IMR-90 (cell line): ENCODE data around the gene KCTD16. TPM values are rescaled to one million over a fixed set of nuclear protein-coding genes. Genes with fewer than 3 reads are reported as not detected.
A peak's percentile ranks its signal among the peaks of the same experiment; 100 is the strongest.

Source experiments
- ATAC-seq: fragments of 200-7000 bp; cut with Tn5 transposase; 2 replicates; pipeline ENCODE4 v1.9.1; 2020; ENCODE audit warnings: low read depth, mild to moderate bottlenecking, moderate library complexity
- BruUV-seq: library from RNA; stranded (reverse); fragments of 400-500 nt; replicated peaks from 2 replicates; lab custom pipeline; 2021; lab: Mats Ljungman, UMichigan
- CTCF ChIA-PET: fragments of 300-600 bp; formaldehyde crosslinking; extraction: SDS; loops from one replicate; lab custom pipeline; 2021; ENCODE audit warnings: antibody characterized with exemption; lab: Yijun Ruan, JAX
- POLR2A ChIA-PET: fragments of 300-600 bp; sonication (Branson Sonifier 250); formaldehyde crosslinking; loops from one replicate; lab custom pipeline; 2022; ENCODE audit warnings: antibody characterized with exemption; ENCODE audit not compliant: unreplicated experiment; lab: Charles Lee
- DNase-seq: peaks from one replicate; pipeline ENCODE4 v3.0.0; 2013
- H2AFZ ChIP-seq: replicated peaks from 2 replicates; pipeline ENCODE3; 2013; ENCODE audit warnings: low read length, mild to moderate bottlenecking; ENCODE audit not compliant: poor library complexity
- H2AK5ac ChIP-seq: 2 replicates; pipeline ENCODE4 v1.6.1; 2013; ENCODE audit warnings: low read depth, low read length, inconsistent platforms
- H2AK9ac ChIP-seq: replicated peaks from 2 replicates; pipeline ENCODE3; 2013; ENCODE audit warnings: mild to moderate bottlenecking, low read depth, low read length, moderate library complexity; ENCODE audit not compliant: poor library complexity
- H2BK120ac ChIP-seq: 2 replicates; pipeline ENCODE4 v1.6.1; 2013; ENCODE audit warnings: low read depth, low read length, inconsistent platforms
- H2BK15ac ChIP-seq: 3 replicates; pipeline ENCODE4 v1.6.1; 2013; ENCODE audit warnings: low read depth, low read length, inconsistent platforms
- H2BK20ac ChIP-seq: 2 replicates; pipeline ENCODE4 v1.6.1; 2013; ENCODE audit warnings: low read depth, mild to moderate bottlenecking, inconsistent platforms, low read length, moderate library complexity
- H2BK5ac ChIP-seq: 2 replicates; pipeline ENCODE4 v1.6.1; 2013; ENCODE audit warnings: mild to moderate bottlenecking, low read depth, low read length, inconsistent platforms; ENCODE audit not compliant: poor library complexity, severe bottlenecking
- H3K14ac ChIP-seq: replicated peaks from 2 replicates; pipeline ENCODE4 v1.6.1; 2013; ENCODE audit warnings: low read depth, low read length, inconsistent platforms
- H3K18ac ChIP-seq: 2 replicates; pipeline ENCODE4 v1.6.1; 2013; ENCODE audit warnings: low read depth, low read length, control low read depth
- H3K23ac ChIP-seq: 2 replicates; pipeline ENCODE4 v1.6.1; 2013; ENCODE audit warnings: low read depth, low read length, inconsistent platforms
- H3K27ac ChIP-seq: 2 replicates; pipeline ENCODE4 v1.5.1; 2013; ENCODE audit warnings: mild to moderate bottlenecking, control low read depth, low read length; ENCODE audit not compliant: insufficient read depth
- H3K27me3 ChIP-seq: 2 replicates; pipeline ENCODE4 v1.6.1; 2013; ENCODE audit warnings: low read length; ENCODE audit not compliant: control insufficient read depth, insufficient read depth
- H3K36me3 ChIP-seq: 2 replicates; pipeline ENCODE4 v1.6.1; 2013; ENCODE audit warnings: low read length, mixed read lengths; ENCODE audit not compliant: control insufficient read depth, insufficient read depth
- H3K4ac ChIP-seq: 2 replicates; pipeline ENCODE4 v1.6.1; 2013; ENCODE audit warnings: low read depth, low read length, inconsistent platforms
- H3K4me1 ChIP-seq: 2 replicates; pipeline ENCODE4 v1.6.1; 2013; ENCODE audit warnings: low read length, mixed read lengths; ENCODE audit not compliant: control insufficient read depth, insufficient read depth
- H3K4me2 ChIP-seq: 2 replicates; pipeline ENCODE4 v1.6.1; 2013; ENCODE audit warnings: low read depth, mild to moderate bottlenecking, control low read depth, low read length, moderate library complexity
- H3K4me3 ChIP-seq: 2 replicates; pipeline ENCODE4 v1.5.1; 2013; ENCODE audit warnings: low read depth, mild to moderate bottlenecking, control low read depth, low read length, moderate library complexity; ENCODE audit not compliant: insufficient read depth
- H3K56ac ChIP-seq: 2 replicates; pipeline ENCODE4 v1.6.1; 2013; ENCODE audit warnings: low read length, inconsistent platforms; ENCODE audit not compliant: insufficient read depth; ENCODE audit errors: extremely low read depth
- H3K79me1 ChIP-seq, 2 experiments: 2 replicates each; pipeline ENCODE4 v1.6.1; 2013; ENCODE audit warnings: low read length in 2 of 2, inconsistent platforms in 1 of 2, low read depth in 1 of 2
- H3K9ac ChIP-seq: 2 replicates; pipeline ENCODE4 v1.6.1; 2013; ENCODE audit warnings: low read depth, low read length, control low read depth
- H3K9me1 ChIP-seq: 2 replicates; pipeline ENCODE4 v1.6.1; 2013; ENCODE audit warnings: low read length, inconsistent platforms; ENCODE audit not compliant: insufficient read depth
- H3K9me3 ChIP-seq: 2 replicates; pipeline ENCODE4 v1.6.1; 2013; ENCODE audit warnings: low read length; ENCODE audit not compliant: control insufficient read depth, insufficient read depth
- H4K20me1 ChIP-seq: 2 replicates; pipeline ENCODE4 v1.6.1; 2013; ENCODE audit warnings: low read length, inconsistent platforms; ENCODE audit not compliant: insufficient read depth
- H4K5ac ChIP-seq: 2 replicates; pipeline ENCODE4 v1.6.1; 2013; ENCODE audit warnings: mild to moderate bottlenecking, low read depth, low read length, control low read depth
- H4K8ac ChIP-seq, 2 experiments: 2 replicates each; pipeline ENCODE4 v1.6.1; 2013; ENCODE audit warnings: low read depth in 2 of 2, low read length in 2 of 2, control low read depth in 1 of 2, inconsistent platforms in 1 of 2
- H4K91ac ChIP-seq: 2 replicates; pipeline ENCODE4 v1.6.1; 2013; ENCODE audit warnings: low read depth, low read length, inconsistent platforms; ENCODE audit not compliant: insufficient read depth
- FOS ChIP-seq: fragments of 150-350 bp; IDR thresholded peaks from 2 replicates; pipeline ENCODE4 v1.6.1; 2016; ENCODE audit warnings: low read depth, low read length
- WGBS, 2 experiments: methylation state at CpG; one replicate each; pipeline versions ENCODE4 v1.1.5 to v1.1.7; 2013; ENCODE audit warnings: missing lambda C conversion rate in 2 of 2; ENCODE audit not compliant: insufficient read length in 1 of 2; ENCODE audit errors: extremely low coverage in 2 of 2; 5-methylcytosine and 5-hydroxymethylcytosine counted together
- dilution Hi-C: fragments of 300-500 bp; cut with HindIII; formaldehyde crosslinking; loops from one replicate; pipeline ENCODE4 v1.14.3; 2018; ENCODE audit warnings: low sequenced_read_pairs; ENCODE audit not compliant: unreplicated experiment
- in situ Hi-C: fragments of 300-500 bp; cut with MboI; formaldehyde crosslinking; loops from 3 replicates; pipeline ENCODE4 v1.14.3; 2019; ENCODE audit warnings: low sequenced_read_pairs, inconsistent platforms, mixed read lengths
- intact Hi-C: fragments of 100-400 bp; cut with micrococcal nuclease; formaldehyde crosslinking; loops from 2 replicates; pipeline ENCODE4 v1.10.0; 2022
- polyA plus RNA-seq, 3 experiments: library from polyadenylated mRNA; depleted of rRNA; stranded (reverse); fragments of >200 nt; gene quantifications; 2 replicates each; pipeline ENCODE4 v1.2.3, GENCODE V29; 2012; ENCODE audit warnings: low replicate concordance in 1 of 3
- total RNA-seq: library from RNA; depleted of rRNA; stranded (reverse); fragments of >200 nt; gene quantifications from 2 replicates; pipeline ENCODE4 v1.2.3, GENCODE V29; 2012
- TF ChIP-seq, protein P1 (sequence below): fragments of 150-350 bp; IDR thresholded peaks from 2 replicates; pipeline ENCODE4 v1.6.1; 2017; ENCODE audit warnings: mild to moderate bottlenecking, antibody characterized with exemption, low read length, low read depth

Gene KCTD16
- total and polyA plus RNA-seq, 2 of the 4 experiments (the other 2 are of a cell fraction), result 0.43 to 1.1 TPM

DNA sequence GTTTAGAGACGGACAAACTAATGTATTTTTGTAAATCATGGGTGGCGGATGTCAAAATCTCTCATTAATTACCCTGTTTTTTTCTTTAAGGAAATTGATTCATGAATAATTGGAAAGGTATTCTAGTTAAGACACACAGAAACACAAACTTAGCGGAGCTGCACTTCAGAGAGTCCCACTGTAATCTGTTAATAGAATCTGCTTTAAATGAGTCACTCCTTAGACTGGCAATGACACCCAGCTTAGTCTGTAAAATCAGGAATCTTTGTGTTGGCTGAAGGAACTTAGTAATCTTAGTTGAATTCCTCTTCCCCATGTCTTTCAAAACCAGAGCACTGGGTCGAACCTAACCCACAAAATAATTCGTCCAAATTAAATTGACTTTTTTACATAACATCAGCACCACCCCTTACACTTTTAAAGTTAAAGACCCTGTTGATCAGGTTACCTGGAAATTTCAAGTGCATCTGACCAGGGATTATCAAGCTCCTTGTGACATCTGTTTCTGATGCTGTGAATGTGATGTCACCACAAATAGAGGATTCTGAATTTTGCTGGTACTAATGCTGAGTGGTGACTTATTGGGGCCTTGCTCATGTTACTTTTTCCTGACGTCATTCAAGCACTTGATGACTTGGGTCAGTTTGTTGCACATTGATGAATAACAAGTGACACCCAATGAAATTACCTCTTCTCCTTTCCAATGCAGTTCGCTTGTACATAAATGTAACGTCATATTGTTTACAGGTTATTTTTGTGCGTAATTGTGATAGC lies 313.6 kb downstream of the KCTD16 start:
- Histone ChIP-seq H3K36me3 (no peaks in the 10 kb centered on the region), H3K4me1 (peaks cover 2% of the 10 kb centered on the region; the same call in 1 of the 2 replicates), H4K5ac (no peak overlapping the region; the same call in 1 of the 2 replicates), H3K9me1 (no peaks in the 10 kb centered on the region), H2AK5ac (no peak overlapping the region), H4K20me1 (no peaks in the 10 kb centered on the region), H3K18ac (peak overlapping the region; percentile 34; the same call in 1 of the 2 replicates), H2BK120ac (no peak overlapping the region), H3K27ac (no peak overlapping the region), H3K4ac (no peak overlapping the region), H4K8ac (no peak overlapping the region), H3K4me2 (peak overlapping the region; percentile 42; the same call in 1 of the 2 replicates), H2BK15ac (no peak overlapping the region), H3K79me1 (no peaks in the 10 kb centered on the region), H2BK5ac (no peak overlapping the region), H3K9ac (no peak overlapping the region), H4K91ac (no peak overlapping the region), H3K9me3 (no peaks in the 10 kb centered on the region), H3K56ac (no peak overlapping the region), H2AFZ (no peak overlapping the region), H3K23ac (no peak overlapping the region), H3K4me3 (no peak overlapping the region), H2AK9ac (no peak overlapping the region), H2BK20ac (no peak overlapping the region), H3K27me3 (no peaks in the 10 kb centered on the region), H3K14ac (no peak overlapping the region)
- intact Hi-C loops, result no loop called here
- ATAC-seq (peak; percentile 82), DNase-seq (peak; percentile 67)
- CTCF ChIA-PET, result interaction anchor here (1.2 kb wide), 1 partner anchor 16 kb away, joined by 5 read pairs; no protein-coding TSS in a partner anchor
- TF ChIP-seq FOS, result peak; percentile 62; the same call in 1 of the 2 replicates
- TF ChIP-seq, protein P1, sequence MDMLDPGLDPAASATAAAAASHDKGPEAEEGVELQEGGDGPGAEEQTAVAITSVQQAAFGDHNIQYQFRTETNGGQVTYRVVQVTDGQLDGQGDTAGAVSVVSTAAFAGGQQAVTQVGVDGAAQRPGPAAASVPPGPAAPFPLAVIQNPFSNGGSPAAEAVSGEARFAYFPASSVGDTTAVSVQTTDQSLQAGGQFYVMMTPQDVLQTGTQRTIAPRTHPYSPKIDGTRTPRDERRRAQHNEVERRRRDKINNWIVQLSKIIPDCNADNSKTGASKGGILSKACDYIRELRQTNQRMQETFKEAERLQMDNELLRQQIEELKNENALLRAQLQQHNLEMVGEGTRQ, result no peak
- dilution Hi-C loops, result no loop called here
- in situ Hi-C loops, result no loop called here
- WGBS, 2 experiments, result no CpG with 5 or more reads among the region's 9 CpGs
- POLR2A ChIA-PET, result no interaction called here
- no TSS peak for BruUV-seq
